RPMI7951 (cell line): ENCODE results near the gene KLHL12. TPM values are rescaled to one million over a fixed set of nuclear protein-coding genes. Genes with fewer than 3 reads are reported as not detected.

ENCODE experiments used
- DNase-seq: peaks from one replicate; pipeline ENCODE4 v3.0.0-alpha.2; 2012; ENCODE audit warnings: low read depth
- total RNA-seq: library from RNA; depleted of rRNA; stranded (reverse); fragments of >200 nt; shearing (Covaris generic); gene quantifications from 2 replicates; pipeline ENCODE4 v1.2.3, GENCODE V29; 2014

The KLHL12 gene
- total RNA-seq, 1 experiment from 2014 or later, result 19.1 TPM

GRCh38 chr1:202880961-202881460, 46.0 kb downstream of the KLHL12 start:
- DNase-seq, result no peak

GRCh38 chr1:202880062-202880461, 47.0 kb downstream of the KLHL12 start:
- no peak for DNase-seq

GRCh38 chr1:202879128-202879527, 47.9 kb downstream of the KLHL12 start:
- DNase-seq, result no peak

GRCh38 chr1:202873026-202873425, 54.0 kb downstream of the KLHL12 start:
- no peak for DNase-seq

GRCh38 chr1:202871367-202871766, 55.7 kb downstream of the KLHL12 start:
- no peak for DNase-seq

- DNase-seq, result no peak
Measured at GRCh38 chr1:202862679-202863560, 64.1 kb downstream of the KLHL12 start.

GRCh38 chr1:202861420-202862132, 65.5 kb downstream of the KLHL12 start:
- peak; percentile 87 for DNase-seq

- peak; percentile 48 for DNase-seq
Measured at GRCh38 chr1:202860744-202861419, 66.2 kb downstream of the KLHL12 start.

GRCh38 chr1:202858789-202859414, 68.1 kb downstream of the KLHL12 start:
- DNase-seq, result no peak

- no peak for DNase-seq
Measured at GRCh38 chr1:202858331-202858730, 68.7 kb downstream of the KLHL12 start.

- DNase-seq, result no peak
Measured at GRCh38 chr1:202857136-202857610, 69.9 kb downstream of the KLHL12 start.

GRCh38 chr1:202856014-202856413, 71.0 kb downstream of the KLHL12 start:
- no peak for DNase-seq

GRCh38 chr1:202854787-202855186, 72.2 kb downstream of the KLHL12 start:
- no peak for DNase-seq

GRCh38 chr1:202852163-202852904, 74.7 kb downstream of the KLHL12 start:
- DNase-seq, result peak; percentile 41

GRCh38 chr1:202850593-202851362, 76.3 kb downstream of the KLHL12 start:
- DNase-seq, result no peak

GRCh38 chr1:202848191-202848542, 78.9 kb downstream of the KLHL12 start:
- DNase-seq, result no peak

GRCh38 chr1:202844935-202845334, 82.1 kb downstream of the KLHL12 start:
- DNase-seq, result no peak

GRCh38 chr1:202844259-202844658, 82.8 kb downstream of the KLHL12 start:
- no peak for DNase-seq

GRCh38 chr1:202843081-202843480, 84.0 kb downstream of the KLHL12 start:
- no peak for DNase-seq
